GM12878 (cell line): Measurements from ENCODE around the gene PLEKHJ1. TPM values are rescaled to one million over a fixed set of nuclear protein-coding genes. Genes with fewer than 3 reads are reported as not detected.
A peak's percentile ranks its signal among the peaks of the same experiment; 100 is the strongest.

Experiments
- CBX3 ChIP-seq: fragments of 200-600 bp; sonication (generic); IDR thresholded peaks from 2 replicates; pipeline ENCODE4 v1.6.1; 2016; ENCODE audit warnings: low read depth, borderline replicate concordance
- EGR1 ChIP-seq, 2 experiments: IDR thresholded peaks; 1 replicate in 1 of 2; 2 replicates in 1 of 2; pipeline ENCODE4 v1.6.1; 2011 to 2012; ENCODE audit warnings: low read depth in 2 of 2, low read length in 2 of 2, borderline replicate concordance in 1 of 2, mild to moderate bottlenecking in 1 of 2, moderate library complexity in 1 of 2
- EZH2 ChIP-seq: IDR thresholded peaks from 2 replicates; pipeline ENCODE4 v1.6.1; 2012; ENCODE audit warnings: low read depth, mild to moderate bottlenecking, control low read depth, inconsistent platforms, low read length, borderline replicate concordance; ENCODE audit not compliant: control insufficient read depth
- KDM1A ChIP-seq: fragments of 200-600 bp; sonication (generic); IDR thresholded peaks from 2 replicates; pipeline ENCODE4 v1.6.1; 2016; ENCODE audit warnings: borderline replicate concordance
- LARP7 ChIP-seq: fragments of 450-650 bp; IDR thresholded peaks from 2 replicates; pipeline ENCODE4 v1.6.1; 2017; ENCODE audit warnings: mild to moderate bottlenecking
- MTA3 ChIP-seq: IDR thresholded peaks from 2 replicates; pipeline ENCODE4 v1.6.1; 2012; ENCODE audit warnings: low read length, inconsistent platforms, borderline replicate concordance
- NR2F1 ChIP-seq: fragments of 450-650 bp; conservative IDR thresholded peaks from 2 replicates; pipeline ENCODE4 v1.6.1; 2017; ENCODE audit warnings: mild to moderate bottlenecking
- NRF1 ChIP-seq: conservative IDR thresholded peaks from 2 replicates; pipeline ENCODE4 v1.6.1; 2011; ENCODE audit warnings: mild to moderate bottlenecking, low read depth, low read length, improper control_type of control experiment
- RB1 ChIP-seq: fragments of 450-650 bp; formaldehyde crosslinking; IDR thresholded peaks from 2 replicates; pipeline ENCODE4 v1.6.1; 2017; ENCODE audit warnings: mild to moderate bottlenecking, borderline replicate concordance
- RBBP5 ChIP-seq: fragments of 200-600 bp; sonication (generic); conservative IDR thresholded peaks from 2 replicates; pipeline ENCODE4 v1.6.1; 2016
- SMAD1 ChIP-seq: fragments of 450-650 bp; IDR thresholded peaks from 2 replicates; pipeline ENCODE4 v1.6.1; 2018; ENCODE audit warnings: mild to moderate bottlenecking, low read depth; ENCODE audit not compliant: partially characterized antibody
- SMAD5 ChIP-seq: IDR thresholded peaks from 2 replicates; pipeline ENCODE4 v1.6.1; 2016; ENCODE audit warnings: antibody characterized with exemption, low read depth
- TARDBP ChIP-seq: IDR thresholded peaks from 2 replicates; pipeline ENCODE4 v1.6.1; 2016; ENCODE audit warnings: borderline replicate concordance
- ZNF384 ChIP-seq: IDR thresholded peaks from 2 replicates; pipeline ENCODE4 v1.6.1; 2012; ENCODE audit warnings: low read depth, mild to moderate bottlenecking, low read length, improper control_type of control experiment, borderline replicate concordance
- polyA plus RNA-seq, 11 experiments: library from polyadenylated mRNA; depleted of rRNA in 4 of 11; unstranded in 6 of 11; stranded (reverse) in 5 of 11; fragments of >200 nt; fragmentation: Nextera tagmentation in 4 of 11; fragmentation: Illumina TruSeq in 1 of 11; extraction: Ambion mirVana in 4 of 11; extraction: Trizol in 1 of 11; gene quantifications; 1 replicate in 1 of 11; 2 replicates in 10 of 11; pipeline versions ENCODE4 v1.2.1 to v1.2.3, GENCODE V29; 2011 to 2016; ENCODE audit warnings: inconsistent platforms in 2 of 11, missing spikeins in 2 of 11, low read depth in 1 of 11
- total RNA-seq, 4 experiments: library from RNA; depleted of rRNA in 3 of 4; stranded (reverse); fragments of >200 nt in 3 of 4; fragmentation: Illumina TruSeq in 1 of 4; extraction: Trizol in 1 of 4; gene quantifications; 2 replicates each; pipeline versions ENCODE4 v1.2.1 to v1.2.3, GENCODE V29; 2013 to 2021
- TF ChIP-seq, protein P1 (sequence below): fragments of 450-650 bp; conservative IDR thresholded peaks from 2 replicates; pipeline ENCODE4 v1.6.1; 2017; ENCODE audit warnings: mild to moderate bottlenecking, moderate library complexity
- TF ChIP-seq, protein P2 (sequence below): fragments of 450-650 bp; IDR thresholded peaks from 2 replicates; pipeline ENCODE4 v1.6.1; 2016; ENCODE audit warnings: mild to moderate bottlenecking
- TF ChIP-seq, protein P3 (sequence below): fragments of 450-650 bp; IDR thresholded peaks from 2 replicates; pipeline ENCODE4 v1.6.1; 2018; ENCODE audit warnings: borderline replicate concordance, mild to moderate bottlenecking; ENCODE audit not compliant: partially characterized antibody
- TF ChIP-seq, protein P4 (sequence below): fragments of 450-650 bp; IDR thresholded peaks from 2 replicates; pipeline ENCODE4 v1.6.1; 2018; ENCODE audit warnings: mild to moderate bottlenecking, low read depth, moderate library complexity; ENCODE audit not compliant: partially characterized antibody

The PLEKHJ1 gene
- total and polyA plus RNA-seq, 10 of the 15 experiments (the other 5 are each of a cell fraction or from before 2014, with no cell fraction given) = 1.3 to 133 (median 75.0) TPM

DNA sequence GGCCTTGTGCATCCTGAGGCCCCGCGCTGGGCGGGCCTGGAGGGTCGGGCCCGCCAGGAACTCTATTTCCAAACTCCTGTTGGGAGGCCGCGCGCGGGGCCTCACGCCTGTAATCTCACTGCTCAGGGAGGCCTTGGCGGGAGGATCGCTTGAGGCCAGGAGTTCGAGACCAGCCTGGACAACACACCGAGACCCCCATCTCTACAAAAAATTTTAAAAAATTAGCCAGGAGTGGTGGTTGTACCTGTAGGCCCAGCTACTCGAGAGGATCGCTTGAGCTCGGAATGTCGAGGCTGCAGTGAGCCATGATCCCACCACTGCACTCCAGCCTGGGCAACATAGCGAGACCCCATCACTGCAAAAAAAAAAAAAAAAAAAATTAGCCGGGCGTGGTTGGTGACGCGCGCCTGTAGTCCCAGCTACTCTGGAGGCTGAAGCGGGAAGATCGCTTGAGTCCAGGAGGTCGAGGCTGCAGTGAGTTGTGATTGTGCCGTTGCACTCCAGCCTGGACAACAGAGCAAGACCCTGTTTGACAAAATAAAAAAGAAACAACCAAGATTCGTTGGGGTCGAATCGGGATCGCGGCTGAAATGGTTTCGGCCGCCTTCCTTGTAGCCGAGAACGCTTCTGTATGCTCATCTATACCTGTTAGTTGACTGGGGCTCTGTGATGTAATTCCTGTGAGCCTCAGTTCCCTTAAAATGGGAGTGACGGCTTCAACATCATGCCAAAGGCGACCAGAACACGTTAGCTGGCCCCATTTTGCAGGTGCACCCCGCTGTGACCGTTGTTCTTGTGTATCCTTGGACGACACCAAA, 1.1 kb upstream of the PLEKHJ1 start (continued):
- TF ChIP-seq, protein P1, sequence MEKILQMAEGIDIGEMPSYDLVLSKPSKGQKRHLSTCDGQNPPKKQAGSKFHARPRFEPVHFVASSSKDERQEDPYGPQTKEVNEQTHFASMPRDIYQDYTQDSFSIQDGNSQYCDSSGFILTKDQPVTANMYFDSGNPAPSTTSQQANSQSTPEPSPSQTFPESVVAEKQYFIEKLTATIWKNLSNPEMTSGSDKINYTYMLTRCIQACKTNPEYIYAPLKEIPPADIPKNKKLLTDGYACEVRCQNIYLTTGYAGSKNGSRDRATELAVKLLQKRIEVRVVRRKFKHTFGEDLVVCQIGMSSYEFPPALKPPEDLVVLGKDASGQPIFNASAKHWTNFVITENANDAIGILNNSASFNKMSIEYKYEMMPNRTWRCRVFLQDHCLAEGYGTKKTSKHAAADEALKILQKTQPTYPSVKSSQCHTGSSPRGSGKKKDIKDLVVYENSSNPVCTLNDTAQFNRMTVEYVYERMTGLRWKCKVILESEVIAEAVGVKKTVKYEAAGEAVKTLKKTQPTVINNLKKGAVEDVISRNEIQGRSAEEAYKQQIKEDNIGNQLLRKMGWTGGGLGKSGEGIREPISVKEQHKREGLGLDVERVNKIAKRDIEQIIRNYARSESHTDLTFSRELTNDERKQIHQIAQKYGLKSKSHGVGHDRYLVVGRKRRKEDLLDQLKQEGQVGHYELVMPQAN = no peak
- TF ChIP-seq NR2F1 = no peak
- no peak for TF ChIP-seq MTA3
- TF ChIP-seq RBBP5 = no peak
- TF ChIP-seq LARP7 = no peak
- no peak for TF ChIP-seq TARDBP
- TF ChIP-seq, protein P2, sequence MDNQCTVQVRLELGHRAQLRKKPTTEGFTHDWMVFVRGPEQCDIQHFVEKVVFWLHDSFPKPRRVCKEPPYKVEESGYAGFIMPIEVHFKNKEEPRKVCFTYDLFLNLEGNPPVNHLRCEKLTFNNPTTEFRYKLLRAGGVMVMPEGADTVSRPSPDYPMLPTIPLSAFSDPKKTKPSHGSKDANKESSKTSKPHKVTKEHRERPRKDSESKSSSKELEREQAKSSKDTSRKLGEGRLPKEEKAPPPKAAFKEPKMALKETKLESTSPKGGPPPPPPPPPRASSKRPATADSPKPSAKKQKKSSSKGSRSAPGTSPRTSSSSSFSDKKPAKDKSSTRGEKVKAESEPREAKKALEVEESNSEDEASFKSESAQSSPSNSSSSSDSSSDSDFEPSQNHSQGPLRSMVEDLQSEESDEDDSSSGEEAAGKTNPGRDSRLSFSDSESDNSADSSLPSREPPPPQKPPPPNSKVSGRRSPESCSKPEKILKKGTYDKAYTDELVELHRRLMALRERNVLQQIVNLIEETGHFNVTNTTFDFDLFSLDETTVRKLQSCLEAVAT = peak; percentile 94
- TF ChIP-seq ZNF384 = no peak
- TF ChIP-seq, protein P3, sequence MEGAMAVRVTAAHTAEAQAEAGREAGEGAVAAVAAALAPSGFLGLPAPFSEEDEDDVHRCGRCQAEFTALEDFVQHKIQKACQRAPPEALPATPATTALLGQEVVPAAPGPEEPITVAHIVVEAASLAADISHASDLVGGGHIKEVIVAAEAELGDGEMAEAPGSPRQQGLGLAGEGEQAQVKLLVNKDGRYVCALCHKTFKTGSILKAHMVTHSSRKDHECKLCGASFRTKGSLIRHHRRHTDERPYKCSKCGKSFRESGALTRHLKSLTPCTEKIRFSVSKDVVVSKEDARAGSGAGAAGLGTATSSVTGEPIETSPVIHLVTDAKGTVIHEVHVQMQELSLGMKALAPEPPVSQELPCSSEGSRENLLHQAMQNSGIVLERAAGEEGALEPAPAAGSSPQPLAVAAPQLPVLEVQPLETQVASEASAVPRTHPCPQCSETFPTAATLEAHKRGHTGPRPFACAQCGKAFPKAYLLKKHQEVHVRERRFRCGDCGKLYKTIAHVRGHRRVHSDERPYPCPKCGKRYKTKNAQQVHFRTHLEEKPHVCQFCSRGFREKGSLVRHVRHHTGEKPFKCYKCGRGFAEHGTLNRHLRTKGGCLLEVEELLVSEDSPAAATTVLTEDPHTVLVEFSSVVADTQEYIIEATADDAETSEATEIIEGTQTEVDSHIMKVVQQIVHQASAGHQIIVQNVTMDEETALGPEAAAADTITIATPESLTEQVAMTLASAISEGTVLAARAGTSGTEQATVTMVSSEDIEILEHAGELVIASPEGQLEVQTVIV = no peak
- TF ChIP-seq, protein P4, sequence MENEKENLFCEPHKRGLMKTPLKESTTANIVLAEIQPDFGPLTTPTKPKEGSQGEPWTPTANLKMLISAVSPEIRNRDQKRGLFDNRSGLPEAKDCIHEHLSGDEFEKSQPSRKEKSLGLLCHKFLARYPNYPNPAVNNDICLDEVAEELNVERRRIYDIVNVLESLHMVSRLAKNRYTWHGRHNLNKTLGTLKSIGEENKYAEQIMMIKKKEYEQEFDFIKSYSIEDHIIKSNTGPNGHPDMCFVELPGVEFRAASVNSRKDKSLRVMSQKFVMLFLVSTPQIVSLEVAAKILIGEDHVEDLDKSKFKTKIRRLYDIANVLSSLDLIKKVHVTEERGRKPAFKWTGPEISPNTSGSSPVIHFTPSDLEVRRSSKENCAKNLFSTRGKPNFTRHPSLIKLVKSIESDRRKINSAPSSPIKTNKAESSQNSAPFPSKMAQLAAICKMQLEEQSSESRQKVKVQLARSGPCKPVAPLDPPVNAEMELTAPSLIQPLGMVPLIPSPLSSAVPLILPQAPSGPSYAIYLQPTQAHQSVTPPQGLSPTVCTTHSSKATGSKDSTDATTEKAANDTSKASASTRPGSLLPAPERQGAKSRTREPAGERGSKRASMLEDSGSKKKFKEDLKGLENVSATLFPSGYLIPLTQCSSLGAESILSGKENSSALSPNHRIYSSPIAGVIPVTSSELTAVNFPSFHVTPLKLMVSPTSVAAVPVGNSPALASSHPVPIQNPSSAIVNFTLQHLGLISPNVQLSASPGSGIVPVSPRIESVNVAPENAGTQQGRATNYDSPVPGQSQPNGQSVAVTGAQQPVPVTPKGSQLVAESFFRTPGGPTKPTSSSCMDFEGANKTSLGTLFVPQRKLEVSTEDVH = no peak
- TF ChIP-seq CBX3 = no peak
- 0 out of 2 replicates have a peak, but pooled peaks have one; percentile 5 for TF ChIP-seq SMAD5
- TF ChIP-seq NRF1 = no peak
- TF ChIP-seq SMAD1 = no peak
- no peak for TF ChIP-seq KDM1A
- no peak for TF ChIP-seq EGR1 (IDR thresholded peaks at IDR 0.05; ENCODE audit: borderline replicate concordance in 1 of 2, low read depth in 2 of 2, low read length in 2 of 2)
- TF ChIP-seq RB1 = no peak
- TF ChIP-seq EZH2 = no peak
